GM21447 (cell line): ENCODE measurements around the gene COLEC11.
"Not testable (repeated sequence)": the region's sequence is repeated elsewhere in the genome, so short reads cannot be mapped to it uniquely, and the experiment has no call there.

Experiments
- ATAC-seq: cut with Tn5 transposase; IDR thresholded peaks from one replicate; pipeline ENCODE4 v1.9.1; 2021; ENCODE audit not compliant: unreplicated experiment

COLEC11 gene

DNA sequence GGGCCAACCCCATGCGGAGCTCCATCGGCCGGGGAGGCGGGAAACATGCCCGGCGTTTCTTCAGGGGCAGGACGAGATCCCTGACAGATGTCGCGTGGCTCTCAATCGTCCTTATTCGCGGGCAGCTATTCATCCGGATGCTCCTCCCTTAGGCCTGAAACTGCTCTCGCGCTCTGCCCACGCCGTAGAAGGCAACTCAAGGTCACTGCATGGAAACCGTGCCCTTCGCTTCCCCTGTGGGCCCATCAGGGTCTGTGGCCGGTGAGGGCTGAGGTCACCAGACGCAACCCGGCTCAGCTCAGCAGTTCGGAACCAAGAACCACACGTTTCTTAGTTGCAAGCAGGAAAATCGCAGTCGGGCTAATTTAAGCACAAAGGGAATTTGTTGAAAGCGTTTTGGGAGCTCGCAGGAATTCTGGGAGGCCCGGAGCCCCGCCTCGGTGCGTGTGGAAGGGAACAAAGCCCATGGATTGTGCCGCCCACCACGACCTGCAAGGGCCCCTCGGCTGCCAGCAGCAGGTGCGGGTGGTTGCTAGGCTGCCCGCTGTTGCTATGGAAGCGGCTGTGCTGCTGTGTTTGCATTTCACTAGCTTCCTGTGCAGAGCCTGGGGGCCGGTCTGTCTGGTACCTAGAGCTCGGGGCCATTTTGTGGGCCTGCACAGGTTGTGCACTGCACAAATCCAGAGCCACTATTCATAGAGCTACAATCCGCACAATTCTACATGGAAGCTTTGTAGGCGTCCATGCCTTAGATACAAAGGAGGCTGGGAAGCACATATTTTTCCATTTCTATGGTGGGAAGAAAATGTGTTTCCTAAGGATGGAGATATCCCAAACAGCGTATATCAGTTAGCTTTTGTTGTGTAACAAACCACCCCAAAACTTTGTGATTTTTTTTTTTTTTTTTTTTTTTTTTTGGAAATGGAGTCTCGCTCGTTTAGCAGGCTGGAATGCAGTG is 57.1 kb downstream of the COLEC11 start:
- peak; percentile 87 for ATAC-seq

DNA sequence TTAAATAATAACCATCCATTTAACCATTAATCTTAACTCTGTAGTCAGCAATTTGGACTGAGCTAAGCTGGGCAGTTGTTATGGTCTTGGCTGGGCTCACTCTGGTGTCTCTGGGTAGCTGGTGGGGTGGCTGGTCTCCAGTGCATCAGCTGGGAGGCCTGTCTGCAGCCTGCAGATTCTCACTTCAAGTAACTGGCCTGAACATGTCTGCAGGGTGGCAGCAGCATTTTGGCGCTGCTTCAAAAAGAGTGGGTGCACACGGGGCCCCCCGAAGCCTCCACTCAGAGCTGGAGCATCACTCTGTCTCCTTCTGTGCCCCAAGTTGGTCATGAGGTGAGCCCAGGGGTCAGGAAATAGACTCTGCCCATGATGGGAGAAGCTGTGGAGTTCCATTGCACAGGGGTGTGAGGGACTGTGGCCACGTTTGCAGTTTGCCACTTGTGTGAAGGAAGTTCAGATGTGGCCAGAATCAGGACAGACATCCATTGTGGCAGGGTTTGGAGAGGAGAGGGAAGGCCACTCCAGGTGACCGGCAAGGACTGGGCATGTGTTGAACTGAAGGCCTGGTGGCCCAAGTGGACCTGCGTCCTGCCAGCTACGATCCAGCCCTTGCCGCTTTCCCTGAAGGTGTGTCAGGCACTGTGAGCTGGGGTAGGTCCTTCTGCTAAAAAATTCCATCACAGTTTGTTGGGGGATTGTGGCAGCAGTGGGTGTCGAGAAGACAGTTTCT is 58.1 kb downstream of the COLEC11 start:
- no peak for ATAC-seq

DNA sequence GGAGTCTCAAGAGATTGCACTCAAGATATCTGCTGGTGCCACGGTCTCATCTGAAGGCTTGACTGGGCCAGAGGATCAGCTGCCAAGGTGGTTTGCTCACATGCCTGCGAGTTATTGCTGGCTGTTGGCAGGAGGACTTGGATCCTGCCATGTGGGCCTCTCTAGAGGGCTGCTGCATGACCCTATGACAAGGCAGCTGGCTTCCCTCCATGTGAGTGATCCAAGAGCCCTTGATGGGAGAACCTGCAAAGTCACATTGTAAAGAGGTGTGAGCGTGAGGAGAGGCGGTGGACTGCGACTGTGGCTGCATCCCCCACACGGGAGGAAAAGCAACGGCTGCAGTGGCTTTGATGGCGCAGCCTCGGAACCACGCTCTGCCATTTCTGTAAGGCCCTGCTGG is 59.1 kb downstream of the COLEC11 start:
- no peak for ATAC-seq

DNA sequence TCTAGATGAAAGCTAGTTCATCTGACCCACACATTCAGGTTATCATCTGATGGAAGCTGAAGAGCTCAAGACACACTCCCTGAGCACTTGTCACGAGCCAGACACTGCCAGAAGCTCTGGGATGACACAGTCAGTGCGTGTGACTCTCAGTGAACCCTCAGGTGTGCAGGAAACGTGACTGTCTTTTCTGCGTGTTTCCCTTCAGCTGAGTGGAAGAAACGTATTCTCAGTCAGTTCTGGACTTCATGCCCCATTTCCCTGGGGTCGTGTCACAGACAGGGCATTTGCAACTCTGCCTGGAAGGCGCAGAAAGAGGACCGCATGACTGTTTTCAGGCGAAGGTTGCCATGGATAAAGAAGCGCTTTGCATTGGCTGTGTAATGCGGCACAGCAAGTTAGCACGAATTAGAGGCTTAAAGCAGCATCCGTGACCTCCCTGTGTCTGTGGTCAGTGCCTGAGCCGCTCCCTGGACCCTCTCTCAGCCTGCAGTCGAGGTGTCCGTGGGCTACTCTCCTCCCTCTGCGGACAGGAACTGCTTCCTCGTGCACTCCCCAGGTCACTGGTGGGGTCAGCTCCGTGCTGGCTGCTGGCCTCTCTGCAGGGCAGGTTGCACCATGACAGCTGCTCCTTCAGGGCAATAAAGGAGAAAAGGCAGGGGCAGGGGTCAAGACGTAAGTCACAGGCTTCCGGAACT is 59.8 kb downstream of the COLEC11 start:
- no peak for ATAC-seq

DNA sequence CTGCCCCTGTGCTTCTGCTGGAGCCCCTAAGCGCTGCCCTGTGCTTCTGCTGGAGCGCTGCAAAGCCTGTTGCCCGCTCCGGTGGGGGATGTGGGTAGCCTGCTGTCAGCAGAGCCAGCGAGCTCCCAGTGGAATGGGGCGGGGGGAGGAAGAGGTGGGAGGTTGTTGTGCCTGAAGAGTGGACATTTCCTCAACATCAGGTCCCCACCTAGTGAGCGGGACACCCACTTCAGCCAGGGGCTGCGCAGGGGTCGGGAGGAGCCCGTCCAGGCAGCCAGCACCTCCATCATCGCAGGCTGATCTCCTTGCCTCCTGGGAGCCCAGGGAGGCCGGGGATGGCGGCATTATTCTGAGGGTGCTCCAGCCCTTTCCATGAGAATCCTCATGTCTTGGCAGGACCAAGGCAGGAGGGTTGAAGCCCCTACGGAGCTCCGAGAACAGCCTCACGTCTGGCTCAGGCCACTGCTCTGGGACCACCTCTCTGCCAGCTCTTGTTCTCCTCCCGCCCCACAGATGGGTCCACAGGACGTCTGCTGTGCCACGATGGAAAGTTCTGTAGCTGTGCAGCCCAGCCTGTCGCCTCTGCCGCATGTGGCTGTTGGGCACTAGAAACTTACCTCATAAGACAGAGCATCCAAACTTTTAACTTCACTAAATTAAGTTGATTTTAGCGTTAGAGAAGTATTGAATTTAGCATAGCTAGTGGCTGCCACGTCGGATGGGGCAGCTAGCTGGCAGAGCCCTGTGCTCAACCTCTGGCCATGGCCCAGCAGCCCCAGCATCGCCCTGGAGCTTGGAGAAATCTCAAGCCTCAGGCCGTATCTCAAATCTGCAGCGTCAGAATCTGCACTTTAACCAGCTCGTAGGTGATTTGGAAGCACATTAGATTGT is 61.2 kb downstream of the COLEC11 start:
- ATAC-seq, result no peak

DNA sequence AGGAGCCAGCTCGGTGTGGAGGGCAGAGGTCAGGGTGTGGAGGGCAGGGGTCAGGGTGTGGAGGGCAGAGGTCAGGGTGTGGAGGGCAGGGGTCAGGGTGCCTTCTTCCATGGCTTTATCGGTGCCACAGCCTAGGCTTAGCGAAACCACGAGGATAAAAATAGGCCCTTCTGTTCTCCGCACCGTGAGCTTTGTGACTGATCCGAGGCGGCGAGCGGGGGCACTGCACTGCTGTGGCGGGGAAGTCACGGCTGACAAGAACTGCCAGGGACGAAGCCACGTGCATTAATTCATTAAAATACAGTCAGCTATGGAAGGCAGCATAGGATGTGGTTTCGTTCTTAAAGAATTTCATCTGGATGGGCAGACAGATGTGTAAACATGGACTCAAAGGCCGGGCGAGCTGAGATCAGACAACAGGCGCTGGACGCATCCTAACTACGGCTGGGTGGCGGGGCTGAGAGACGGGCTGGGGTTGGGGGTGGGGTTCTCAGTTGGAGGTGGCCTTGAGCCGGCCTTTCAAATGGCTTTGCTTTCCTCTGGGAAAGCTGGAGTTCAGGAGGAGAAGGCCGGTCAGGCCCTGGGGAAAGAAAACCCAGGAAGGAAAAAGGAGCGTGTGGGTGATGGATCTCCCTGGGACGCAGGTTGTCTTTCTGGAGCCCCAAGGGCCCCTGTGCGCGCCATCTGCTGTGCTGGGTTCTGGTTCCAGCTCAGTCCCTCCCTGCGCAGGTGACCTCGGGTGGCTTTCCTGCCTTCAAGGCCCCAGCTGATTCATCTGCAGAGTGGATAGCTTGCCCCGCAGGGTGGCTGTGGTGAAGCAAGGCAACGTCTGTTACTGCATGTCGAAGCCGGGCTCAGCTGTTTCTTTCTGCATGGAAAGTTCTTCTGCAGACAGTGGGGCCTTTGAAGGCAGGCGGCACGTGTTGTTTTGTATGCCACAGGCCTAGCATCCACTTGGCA is 62.1 kb downstream of the COLEC11 start:
- ATAC-seq, result no peak

DNA sequence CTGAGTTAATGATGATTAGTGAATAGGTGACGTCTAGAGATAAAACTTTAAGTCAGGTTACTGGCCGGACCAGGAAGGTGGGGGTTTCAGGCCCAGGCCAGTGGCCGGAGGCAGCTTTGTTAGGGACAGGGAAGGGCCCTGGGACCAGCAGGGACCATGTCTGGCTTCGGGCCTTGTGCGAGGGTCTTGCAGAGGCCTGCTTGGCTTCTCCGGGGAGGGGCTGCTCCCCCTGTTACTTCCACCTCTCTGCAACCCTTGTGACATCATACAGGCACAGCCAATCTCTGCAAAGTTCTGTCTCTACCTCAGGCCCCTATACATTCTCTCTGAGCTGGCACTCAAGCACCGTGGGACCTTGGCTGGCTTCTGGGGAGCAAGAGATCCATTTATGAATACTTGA is 63.0 kb downstream of the COLEC11 start, which contains the start of gene ALLC:
Gene ALLC (plus strand): TSS at position 320 of the 400 bp plus-strand sequence. CDS start 12,958 bp downstream, outside the sequence.
- no peak for ATAC-seq

DNA sequence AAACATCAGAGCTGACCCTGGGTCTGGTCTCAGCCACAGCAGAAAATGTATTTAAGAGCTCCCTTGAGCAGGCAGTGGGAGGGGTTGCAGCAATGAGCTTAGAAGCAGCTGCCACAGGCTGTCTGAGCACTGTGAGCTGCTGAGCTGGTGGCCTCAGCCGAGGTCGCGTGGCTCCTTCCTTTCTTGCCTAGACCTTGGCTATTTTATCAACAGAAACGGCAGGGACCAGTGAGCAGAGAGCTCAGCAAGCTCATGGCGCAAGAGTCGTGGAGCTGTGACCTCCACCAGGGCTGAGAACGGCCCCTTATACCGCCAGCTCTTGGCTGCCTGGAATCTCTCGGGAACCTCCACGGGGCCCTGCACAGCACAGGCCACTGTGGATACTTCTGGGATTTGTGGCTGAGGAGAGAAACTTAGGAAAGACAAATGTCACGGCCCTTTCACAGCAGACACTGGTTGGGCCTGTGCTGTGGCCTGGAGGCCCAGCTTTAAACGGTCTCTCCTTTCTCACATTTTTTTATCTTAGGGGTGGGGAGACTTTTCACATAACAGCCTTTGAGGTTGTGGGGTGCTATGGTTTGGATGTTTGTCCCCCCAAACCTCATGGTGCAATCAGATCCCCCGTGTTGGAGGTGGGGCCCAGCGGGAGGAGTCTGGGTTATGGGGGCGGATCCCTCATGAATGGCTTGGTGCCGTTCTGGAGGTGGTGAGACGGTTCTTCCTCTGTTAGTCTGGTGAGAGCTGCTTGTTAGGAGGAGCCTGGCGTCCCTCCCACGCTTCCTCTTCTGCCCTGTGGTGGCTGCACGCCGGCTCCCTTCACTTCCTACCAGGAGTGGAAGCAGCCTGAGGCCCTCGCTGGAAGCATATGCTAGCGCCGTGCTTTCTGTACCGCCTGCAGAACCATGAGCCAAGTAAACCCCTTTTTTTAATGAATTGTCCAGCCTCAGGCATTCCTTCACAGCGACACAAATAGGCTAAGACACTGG is 64.8 kb downstream of the COLEC11 start:
- ATAC-seq, result no peak

DNA sequence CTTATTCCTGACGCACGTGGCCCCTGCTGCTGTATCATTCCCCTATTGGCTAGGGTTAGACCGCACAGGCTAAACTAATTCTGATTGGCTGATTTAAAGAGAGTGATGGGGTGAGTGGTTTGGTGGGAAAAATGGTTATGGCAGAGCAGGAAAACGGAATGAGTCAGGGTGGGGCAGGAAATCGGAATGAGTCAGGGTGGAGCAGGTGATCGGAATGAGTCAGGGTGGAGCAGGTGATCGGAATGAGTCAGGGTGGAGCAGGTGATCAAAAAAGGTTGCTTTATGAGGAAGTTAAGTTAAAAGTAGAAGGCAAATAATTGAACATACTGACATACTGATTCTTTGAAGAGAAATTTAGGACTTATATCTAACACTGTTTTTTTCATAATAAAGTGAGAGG is 65.7 kb downstream of the COLEC11 start:
- ATAC-seq, result not testable (repeated sequence)

DNA sequence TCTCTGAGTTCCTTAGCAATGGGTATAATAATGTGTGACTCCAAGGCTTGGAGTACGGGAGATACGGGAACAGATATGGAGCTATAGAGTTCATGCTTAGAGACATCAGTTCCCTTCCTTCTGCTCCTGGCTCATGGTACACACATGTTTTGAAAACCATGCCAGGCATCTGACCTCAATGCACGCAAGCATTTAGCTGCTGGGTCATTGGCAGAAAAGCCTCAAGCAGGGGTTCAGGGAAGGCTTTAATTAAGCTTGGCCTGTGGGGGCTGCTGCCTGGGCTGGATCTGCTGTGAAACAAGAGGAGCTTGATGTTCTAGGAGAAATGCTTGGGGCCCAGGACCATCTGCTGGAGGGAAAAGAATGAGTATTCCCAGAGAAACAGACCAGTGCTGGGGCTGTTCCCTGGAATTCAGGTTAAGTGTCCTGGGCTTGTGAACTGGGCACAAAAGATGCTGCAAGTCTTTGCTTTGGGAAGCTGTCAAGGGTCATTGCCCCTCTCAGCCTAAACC is 66.3 kb downstream of the COLEC11 start:
- no peak for ATAC-seq

DNA sequence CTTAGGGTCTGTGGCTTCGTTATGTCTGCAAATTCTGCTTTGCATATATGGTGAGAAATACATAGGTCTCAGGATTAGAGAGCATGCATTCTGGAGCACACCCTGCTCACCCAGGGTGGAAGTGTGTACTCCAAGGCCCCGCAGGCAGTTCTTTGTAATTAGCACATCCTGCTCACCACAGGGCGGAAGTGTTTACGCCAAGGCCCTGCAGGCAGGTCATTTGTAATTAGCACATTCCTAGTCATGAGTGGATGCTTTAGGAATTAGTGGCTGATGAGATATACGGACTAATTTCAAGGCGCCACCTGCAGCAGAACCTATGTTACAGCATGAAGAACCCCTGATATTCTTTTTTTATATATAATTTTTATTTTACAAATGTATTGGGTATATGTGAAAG is 67.3 kb downstream of the COLEC11 start:
- no peak for ATAC-seq

DNA sequence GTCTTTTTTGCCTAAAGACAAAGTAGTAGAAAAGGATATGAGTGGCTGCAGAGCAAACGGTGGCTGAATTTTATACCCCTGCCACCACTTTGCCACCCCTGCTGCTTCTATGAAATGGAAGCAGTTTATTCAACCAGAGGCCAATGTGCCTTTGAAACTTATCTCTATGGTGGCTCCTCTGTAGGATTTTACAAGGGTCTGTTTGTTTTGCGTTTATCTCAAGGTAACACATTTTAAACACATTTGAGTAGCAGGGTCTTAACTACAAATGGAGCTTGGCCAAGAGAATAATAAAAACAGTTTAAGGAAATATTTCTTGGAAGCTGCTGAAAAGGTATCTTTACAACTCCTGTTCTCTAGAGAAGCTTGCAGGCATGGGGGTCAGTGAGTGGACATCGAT is 69.2 kb downstream of the COLEC11 start:
- no peak for ATAC-seq

DNA sequence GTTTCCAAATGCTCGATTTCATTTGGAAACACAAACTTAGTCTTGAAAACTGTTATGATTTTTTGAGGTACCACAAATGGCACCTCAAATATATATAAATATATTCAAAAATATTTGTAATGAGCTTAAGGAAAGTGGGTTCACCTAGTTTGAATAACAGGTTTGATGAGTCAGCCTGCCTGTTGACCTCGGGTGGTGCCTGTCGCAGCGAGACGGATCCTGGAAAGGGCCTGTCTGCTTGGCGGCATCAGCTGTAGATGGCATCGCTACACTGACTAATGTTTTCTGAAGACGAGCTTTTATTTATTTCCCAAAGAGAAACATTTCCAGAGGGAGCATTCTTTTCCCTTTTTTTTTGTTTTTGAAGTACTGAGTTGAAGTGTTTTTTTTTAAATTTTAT is 70.0 kb downstream of the COLEC11 start:
- no peak for ATAC-seq

DNA sequence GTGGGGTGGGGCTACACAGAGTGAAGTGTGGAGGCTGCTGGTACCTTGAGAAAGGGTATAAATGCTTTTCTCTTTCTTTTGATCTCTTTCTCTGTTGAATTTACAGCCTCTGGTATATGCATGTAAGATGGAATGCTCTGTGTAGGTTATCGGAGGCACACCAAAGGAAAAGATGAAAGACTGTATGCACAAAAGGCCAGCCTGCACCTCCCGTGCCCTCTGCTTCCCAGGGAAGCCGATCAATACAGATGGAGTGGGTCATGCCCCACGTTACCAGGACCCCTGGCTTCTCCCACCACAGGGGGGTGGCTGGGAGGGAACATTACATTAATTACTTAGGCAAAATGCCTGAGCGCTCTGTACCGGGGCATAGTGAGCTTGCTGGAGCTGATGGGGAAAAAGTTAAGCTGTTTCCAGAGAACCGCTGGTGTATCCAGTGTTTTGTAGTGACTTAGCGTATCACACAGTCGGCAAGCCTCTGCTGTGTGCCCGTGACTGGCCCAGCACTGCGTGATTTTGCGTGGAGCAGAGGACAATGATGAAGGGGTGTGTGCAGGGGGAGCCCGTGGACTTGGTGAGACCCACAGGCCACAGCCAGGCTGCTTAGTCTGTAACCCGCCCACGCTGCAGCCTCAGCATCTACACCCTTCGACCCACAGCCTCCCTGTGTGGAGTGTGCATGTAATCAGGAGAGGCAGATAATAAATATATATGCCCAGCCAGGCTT is 71.1 kb downstream of the COLEC11 start:
- ATAC-seq, result no peak

DNA sequence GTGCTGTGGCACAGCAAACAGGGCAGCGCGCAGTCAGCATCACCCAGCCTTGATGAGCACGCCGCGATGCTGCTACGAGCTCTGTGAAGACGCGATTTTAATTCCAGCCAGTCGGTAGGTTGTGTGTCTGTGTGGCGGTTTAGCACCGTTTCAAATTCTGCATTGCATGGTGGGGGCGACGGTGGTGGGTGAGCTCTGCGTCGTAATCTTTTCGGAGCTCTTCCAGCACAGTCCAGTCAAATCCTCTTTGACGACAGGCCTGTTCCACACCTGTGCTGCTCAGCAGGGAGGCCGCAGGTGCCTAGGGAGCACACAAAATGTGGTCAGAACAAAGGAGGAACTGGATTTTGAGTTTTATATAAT is 71.7 kb downstream of the COLEC11 start:
- ATAC-seq, result no peak

DNA sequence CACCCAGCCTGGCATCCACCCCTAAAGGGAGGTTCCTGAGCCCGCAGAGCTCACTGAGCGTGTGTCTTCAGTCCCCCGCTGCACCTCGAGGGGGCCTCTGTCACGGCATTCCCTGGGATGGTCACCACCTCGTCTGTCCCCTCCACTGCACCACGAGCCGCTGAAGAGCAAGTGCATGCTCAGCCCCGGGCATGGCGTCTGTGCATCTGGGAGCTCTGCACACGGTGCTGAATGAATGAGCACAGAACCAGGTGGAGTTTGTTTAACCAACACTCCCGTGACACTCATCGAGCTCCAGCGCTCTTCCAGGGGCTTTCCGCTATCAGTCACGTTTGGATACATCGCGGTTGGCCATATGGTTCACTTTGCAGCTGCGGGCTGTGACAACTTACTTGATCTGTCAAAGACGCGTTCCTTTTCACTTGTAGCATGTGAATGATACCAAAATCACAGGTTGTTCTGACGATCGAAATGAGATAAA is 72.3 kb downstream of the COLEC11 start:
- ATAC-seq, result no peak

DNA sequence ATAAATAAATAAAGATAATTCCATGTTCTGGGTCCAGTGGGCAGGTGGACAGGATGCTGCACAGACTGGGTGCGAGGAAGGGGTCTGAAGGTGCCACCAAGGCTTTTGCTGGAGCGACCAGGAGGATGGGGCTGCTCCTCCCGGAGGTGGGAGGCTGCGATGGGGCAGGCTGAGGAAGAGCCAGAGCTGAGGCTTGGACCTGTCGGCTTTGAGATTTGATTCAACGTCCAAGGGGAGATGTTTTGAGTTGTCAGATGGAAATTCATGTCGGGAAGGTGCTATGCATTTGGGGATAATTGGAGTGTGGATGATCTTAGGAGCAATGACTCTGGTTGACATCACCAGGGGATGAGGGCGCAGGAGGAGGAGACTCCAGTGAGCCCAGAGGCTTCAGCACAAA is 74.7 kb downstream of the COLEC11 start:
- no peak for ATAC-seq
